ENCODE results near the gene TBC1D1.

The TBC1D1 gene

GRCh38 chr4:38149997-38150671 is 259.2 kb downstream of the TBC1D1 start:
- DNase-seq = no peak

- DNase-seq = no peak
These were observed 259.9 kb downstream of the TBC1D1 start for GRCh38 chr4:38150766-38151165.

GRCh38 chr4:38151873-38152272 is 261.0 kb downstream of the TBC1D1 start:
- no peak for DNase-seq

- no peak for DNase-seq
These were observed 261.4 kb downstream of the TBC1D1 start for GRCh38 chr4:38152305-38152704.

GRCh38 chr4:38152721-38153386 is 262.0 kb downstream of the TBC1D1 start:
- no peak for DNase-seq

GRCh38 chr4:38153387-38153760 is 262.5 kb downstream of the TBC1D1 start:
- DNase-seq = no peak

- no peak for DNase-seq
These were observed 263.4 kb downstream of the TBC1D1 start for GRCh38 chr4:38154252-38154651.

- DNase-seq = no peak
These were observed 264.1 kb downstream of the TBC1D1 start for GRCh38 chr4:38154681-38155588.

GRCh38 chr4:38155589-38156294 is 264.9 kb downstream of the TBC1D1 start:
- no peak for DNase-seq

GRCh38 chr4:38157592-38157991 is 266.7 kb downstream of the TBC1D1 start:
- DNase-seq = no peak

- DNase-seq = no peak
These were observed 269.8 kb downstream of the TBC1D1 start for GRCh38 chr4:38160487-38161207.

GRCh38 chr4:38161208-38162113 is 270.6 kb downstream of the TBC1D1 start:
- no peak for DNase-seq

GRCh38 chr4:38162240-38162784 is 271.4 kb downstream of the TBC1D1 start:
- no peak for DNase-seq

- no peak for DNase-seq
These were observed 272.5 kb downstream of the TBC1D1 start for GRCh38 chr4:38163216-38164006.

- DNase-seq = no peak
These were observed 273.5 kb downstream of the TBC1D1 start for GRCh38 chr4:38164346-38164745.

GRCh38 chr4:38166082-38166481 is 275.2 kb downstream of the TBC1D1 start:
- DNase-seq = no peak

GRCh38 chr4:38166768-38167167 is 275.9 kb downstream of the TBC1D1 start:
- no peak for DNase-seq

- DNase-seq = no peak
These were observed 277.1 kb downstream of the TBC1D1 start for GRCh38 chr4:38167973-38168372.

GRCh38 chr4:38169524-38169923 is 278.6 kb downstream of the TBC1D1 start:
- no peak for DNase-seq

All from right kidney (tissue), 1 donor.